NCI-H446 (cell line): ENCODE data around the gene GATB.

Experiments used
- DNase-seq, 2 experiments: peaks; one replicate each; lab custom pipeline; 2025; lab: John Stamatoyannopoulos, UW

GATB gene

GRCh38 chr4:151760712-151761661 lies at the start of gene GATB:
GATB (minus strand) TSS chr4:151761007; CDS start chr4:151760982, 25 bp downstream.
- DNase-seq: peak; percentile 93 to 96

GRCh38 chr4:151810476-151810875 lies 49.7 kb upstream of the GATB start:
- no peak for DNase-seq

GRCh38 chr4:151809716-151810115 lies 48.9 kb upstream of the GATB start:
- DNase-seq: no peak

GRCh38 chr4:151808542-151808941 lies 47.7 kb upstream of the GATB start:
- DNase-seq: no peak

- DNase-seq: no peak
Measured at GRCh38 chr4:151808120-151808529, 47.3 kb upstream of the GATB start.

- no peak for DNase-seq
Measured at GRCh38 chr4:151807220-151807619, 46.4 kb upstream of the GATB start.

- DNase-seq: no peak
Measured at GRCh38 chr4:151806511-151806927, 45.7 kb upstream of the GATB start.

- no peak for DNase-seq
Measured at GRCh38 chr4:151804821-151805220, 44.0 kb upstream of the GATB start.

- no peak for DNase-seq
Measured at GRCh38 chr4:151804086-151804630, 43.4 kb upstream of the GATB start.

GRCh38 chr4:151803246-151803645 lies 42.4 kb upstream of the GATB start:
- DNase-seq: no peak

GRCh38 chr4:151801547-151802516 lies 41.0 kb upstream of the GATB start:
- peak; percentile 2 to 37 for DNase-seq

GRCh38 chr4:151799417-151800012 lies 38.7 kb upstream of the GATB start:
- DNase-seq: no peak

GRCh38 chr4:151798678-151799416 lies 38.0 kb upstream of the GATB start:
- no peak for DNase-seq

- DNase-seq: no peak
Measured at GRCh38 chr4:151797853-151798252, 37.0 kb upstream of the GATB start.

GRCh38 chr4:151797131-151797530 lies 36.3 kb upstream of the GATB start:
- DNase-seq: no peak

GRCh38 chr4:151796106-151796505 lies 35.3 kb upstream of the GATB start:
- DNase-seq: no peak

- DNase-seq: no peak
Measured at GRCh38 chr4:151792995-151793394, 32.2 kb upstream of the GATB start.

GRCh38 chr4:151792530-151792929 lies 31.7 kb upstream of the GATB start:
- DNase-seq: no peak

GRCh38 chr4:151788021-151788420 lies 27.2 kb upstream of the GATB start:
- no peak for DNase-seq

- no peak for DNase-seq
Measured at GRCh38 chr4:151786158-151786495, 25.3 kb upstream of the GATB start.

GRCh38 chr4:151785484-151786157 lies 24.8 kb upstream of the GATB start:
- DNase-seq: no peak
